Adrenal gland (tissue), 12 donors: ENCODE data around the gene CDNF. TPM values are rescaled to one million over a fixed set of nuclear protein-coding genes. Genes with fewer than 3 reads are reported as not detected.

Experiments used
- DNase-seq, 7 donors: peaks; one replicate each; pipeline ENCODE4 v3.0.0-alpha.2; 2019 to 2020
- H3K27ac ChIP-seq, 5 donors: fragments of 200-600 bp; sonication (generic) in 4 of 5; 1 replicate in 3 of 5; 2 replicates in 2 of 5; pipeline versions ENCODE4 v1.5.1 to v1.8.0; 2016 to 2020; ENCODE audit warnings: mild to moderate bottlenecking in 1 of 5
- H3K27me3 ChIP-seq: fragments of 200-600 bp; 2 replicates; pipeline ENCODE4 v1.8.0; 2021
- H3K36me3 ChIP-seq, 2 donors: fragments of 200-600 bp; replicated peaks in 1 of 2; 1 replicate in 1 of 2; 2 replicates in 1 of 2; pipeline versions ENCODE4 v1.5.1 to v1.8.0; 2018 to 2022
- H3K4me1 ChIP-seq, 2 donors: fragments of 200-600 bp; replicated peaks in 1 of 2; 1 replicate in 1 of 2; 2 replicates in 1 of 2; pipeline versions ENCODE4 v1.5.1 to v1.8.0; 2018 to 2021
- H3K4me3 ChIP-seq, 4 donors: fragments of 200-600 bp; sonication (generic) in 3 of 4; one replicate each; pipeline ENCODE4 v1.5.1; 2016 to 2018
- H3K9me3 ChIP-seq, 3 donors: fragments of 200-600 bp; sonication (generic) in 1 of 3; replicated peaks in 1 of 3; 1 replicate in 2 of 3; 2 replicates in 1 of 3; pipeline versions ENCODE4 v1.5.1 to v1.8.0; 2016 to 2021
- POLR2A ChIP-seq, 2 donors: fragments of 450-650 bp; IDR thresholded peaks; one replicate each; pipeline ENCODE4 v1.6.1; 2017; ENCODE audit warnings: antibody characterized with exemption in 2 of 2, mild to moderate bottlenecking in 2 of 2, moderate library complexity in 1 of 2
- WGBS, 4 donors: extraction: QIAGEN DNeasy Blood & Tissue Kit in 2 of 4; methylation state at CpG; one replicate each; pipeline versions ENCODE4 v1.1.5 to v1.1.7; 2013 to 2017; 5-methylcytosine and 5-hydroxymethylcytosine counted together
- intact Hi-C, 2 donors: fragments of 100-400 bp; cut with DNase I; formaldehyde crosslinking; loops; one replicate each; pipeline versions ENCODE4 v1.14.1 to v1.15.0; 2022 to 2023
- polyA plus RNA-seq, 3 donors: library from polyadenylated mRNA; stranded (reverse); fragments of 200-250 nt in 2 of 3; fragments of 350-450 nt in 1 of 3; fragmentation: Illumina TruSeq in 1 of 3; extraction: RNeasy Lipid Tissue Mini Kit (QIAGEN cat#74804) in 1 of 3; gene quantifications; one replicate each; pipeline ENCODE4 v1.2.3, GENCODE V29; 2013 to 2014
- total RNA-seq, 9 donors: library from RNA; depleted of rRNA in 4 of 9; stranded (reverse); fragments of >200 nt in 4 of 9; fragments of 120-200 nt in 1 of 9; fragmentation: NEBNext Ultra II Directional in 1 of 9; extraction: Animal tissue kit (Norgen Biotek cat#: 25700) in 1 of 9; gene quantifications; one replicate each; pipeline versions ENCODE4 v1.1.0 to v1.2.4, GENCODE V29; 2013 to 2023
- TF ChIP-seq, protein P1 (sequence below), 6 experiments: fragments of 450-650 bp in 4 of 6; fragments of 200-600 bp in 2 of 6; sonication (generic) in 1 of 6; IDR thresholded peaks; 1 replicate in 5 of 6; 2 replicates in 1 of 6; pipeline versions ENCODE4 v1.5.1 to v1.8.0; 2016 to 2021; ENCODE audit warnings: antibody characterized with exemption in 6 of 6, mild to moderate bottlenecking in 2 of 6, moderate library complexity in 1 of 6
- donor health status: healthy with polysubstance abuse.
- donor health status: Bipolar disorder and iron deficiency.
- donor health status: DM: yes; HTN: yes; CAD: no.
- donor health status: DM: no; HTN: no; CAD: no.
- donor health status: DM: no; HTN: no; CAD: no.
- donor health status: DM: yes; HTN: yes; CAD: no.

CDNF gene
- total and polyA plus RNA-seq, 12 donors, result 0.97 to 6.6 (median 3.2) TPM

DNA sequence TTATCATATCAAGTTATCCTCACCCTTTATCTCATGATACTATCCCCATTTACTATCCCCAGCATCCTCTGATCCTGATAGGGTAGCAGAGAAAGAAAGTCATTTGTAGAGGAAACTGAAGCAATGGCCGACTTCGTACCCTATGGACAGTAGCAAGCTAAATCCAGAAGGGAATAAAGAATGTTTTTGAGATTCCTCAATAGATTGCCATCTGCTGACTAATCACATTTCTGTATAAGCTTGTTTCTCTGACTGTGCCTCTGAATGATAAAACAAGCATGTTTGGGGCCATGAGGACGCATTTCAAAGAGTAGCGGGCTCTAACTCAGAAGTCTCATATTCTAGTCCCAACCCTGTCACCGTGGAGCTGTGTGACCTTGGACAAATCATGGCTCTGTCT, 49.9 kb downstream of the CDNF start:
- Histone ChIP-seq H3K36me3 (no peaks in the 10 kb centered on the region), H3K4me3 (no peak overlapping the region), H3K9me3 (no peaks in the 10 kb centered on the region), H3K27me3 (no peaks in the 10 kb centered on the region), H3K4me1 (no peaks in the 10 kb centered on the region), H3K27ac (no peak overlapping the region)
- no peak for TF ChIP-seq POLR2A (IDR thresholded peaks at IDR 0.05)
- TF ChIP-seq, protein P1, sequence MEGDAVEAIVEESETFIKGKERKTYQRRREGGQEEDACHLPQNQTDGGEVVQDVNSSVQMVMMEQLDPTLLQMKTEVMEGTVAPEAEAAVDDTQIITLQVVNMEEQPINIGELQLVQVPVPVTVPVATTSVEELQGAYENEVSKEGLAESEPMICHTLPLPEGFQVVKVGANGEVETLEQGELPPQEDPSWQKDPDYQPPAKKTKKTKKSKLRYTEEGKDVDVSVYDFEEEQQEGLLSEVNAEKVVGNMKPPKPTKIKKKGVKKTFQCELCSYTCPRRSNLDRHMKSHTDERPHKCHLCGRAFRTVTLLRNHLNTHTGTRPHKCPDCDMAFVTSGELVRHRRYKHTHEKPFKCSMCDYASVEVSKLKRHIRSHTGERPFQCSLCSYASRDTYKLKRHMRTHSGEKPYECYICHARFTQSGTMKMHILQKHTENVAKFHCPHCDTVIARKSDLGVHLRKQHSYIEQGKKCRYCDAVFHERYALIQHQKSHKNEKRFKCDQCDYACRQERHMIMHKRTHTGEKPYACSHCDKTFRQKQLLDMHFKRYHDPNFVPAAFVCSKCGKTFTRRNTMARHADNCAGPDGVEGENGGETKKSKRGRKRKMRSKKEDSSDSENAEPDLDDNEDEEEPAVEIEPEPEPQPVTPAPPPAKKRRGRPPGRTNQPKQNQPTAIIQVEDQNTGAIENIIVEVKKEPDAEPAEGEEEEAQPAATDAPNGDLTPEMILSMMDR (IDR thresholded peaks at IDR 0.05), result no peak
- WGBS, 4 donors, result 73 to 84% (median 77%) methylated on average over 5 of the region's 5 CpGs
- DNase-seq, result no peak
- intact Hi-C loops, result no loop called here

DNA sequence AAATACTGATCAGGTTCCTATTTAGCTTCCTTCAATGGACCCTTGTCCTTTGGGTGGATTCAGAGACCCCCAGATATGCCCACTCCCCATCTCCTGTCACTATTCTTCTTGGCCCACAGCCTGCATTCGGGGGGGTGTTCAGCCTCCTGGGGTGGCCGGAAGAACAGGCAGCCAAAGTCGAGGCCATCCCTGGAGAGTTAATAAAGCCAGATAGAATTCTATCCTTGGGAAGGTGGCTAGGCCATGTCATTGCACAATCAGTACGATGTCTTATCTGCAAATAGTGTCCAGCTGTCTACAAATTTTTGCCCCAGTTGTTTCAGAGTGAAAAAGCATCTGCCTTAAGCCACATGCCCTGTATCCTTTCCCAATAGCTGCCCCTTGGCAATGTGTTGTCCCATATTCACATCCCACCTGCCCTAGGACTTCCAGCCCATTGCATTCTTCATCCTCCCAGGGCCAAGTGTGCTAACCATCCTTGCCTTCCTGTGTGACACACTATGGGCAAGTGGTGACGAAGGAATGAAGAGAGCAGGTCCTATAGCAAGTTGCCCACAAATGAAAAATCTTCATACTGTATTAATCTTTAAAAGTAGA, 53.3 kb downstream of the CDNF start:
- peak in 1 of 7 donors; percentile 7 for DNase-seq
- intact Hi-C loops, result no loop called here
- TF ChIP-seq POLR2A (IDR thresholded peaks at IDR 0.05), result no peak
- TF ChIP-seq, protein P1 (IDR thresholded peaks at IDR 0.05), result no peak

DNA sequence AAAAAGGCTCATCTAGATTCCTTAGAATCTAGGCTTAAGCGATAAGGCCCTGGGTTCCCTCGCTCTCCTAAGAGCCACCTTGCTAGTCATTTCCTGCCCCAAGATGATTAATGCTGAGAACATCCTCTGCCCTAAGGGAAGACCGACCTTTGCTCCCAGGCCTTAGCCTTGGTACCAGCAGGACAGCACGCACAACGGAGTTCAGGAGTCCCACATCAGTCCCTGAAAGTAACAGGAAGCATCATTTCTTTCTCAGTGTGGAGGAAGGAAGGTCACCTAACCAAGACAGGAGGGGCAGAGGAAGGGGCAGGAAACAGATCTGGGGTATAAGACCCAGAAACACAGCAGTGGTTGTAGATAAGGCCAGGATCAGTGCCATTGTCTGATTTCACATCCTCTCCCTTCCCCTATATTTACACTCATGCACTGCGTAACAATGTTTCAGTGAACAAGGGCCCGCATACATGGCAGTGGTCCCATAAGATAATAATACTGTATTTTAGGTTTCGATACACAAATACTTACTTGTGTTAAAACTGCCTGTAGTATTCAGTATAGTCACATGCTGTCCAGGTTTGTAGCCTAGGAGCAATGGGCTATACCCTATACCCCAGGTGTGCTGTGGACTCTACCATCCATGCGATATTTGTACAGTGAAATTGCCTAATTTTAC, 55.0 kb downstream of the CDNF start:
- H3K9me3 ChIP-seq, result no peaks in the 10 kb centered on the region
- intact Hi-C loops, result no loop called here
- no peak overlapping the region for H3K27ac ChIP-seq
- H3K36me3 ChIP-seq, result no peaks in the 10 kb centered on the region
- TF ChIP-seq POLR2A (IDR thresholded peaks at IDR 0.05), result no peak
- TF ChIP-seq, protein P1 (IDR thresholded peaks at IDR 0.05), result no peak
- no peak overlapping the region for H3K4me3 ChIP-seq
- no peaks in the 10 kb centered on the region for H3K27me3 ChIP-seq
- 62 to 76% (median 68%) methylated on average over 9 of the region's 9 CpGs for WGBS, 4 donors
- peak in 5 of 7 donors; percentile 15 to 69 (median 25) for DNase-seq
- H3K4me1 ChIP-seq, result no peaks in the 10 kb centered on the region

More for the DNA sequence above, 53.3 kb downstream of the CDNF start:
- no peaks in the 10 kb centered on the region for H3K27me3 ChIP-seq
- H3K9me3 ChIP-seq, result no peaks in the 10 kb centered on the region
- H3K4me1 ChIP-seq, result no peaks in the 10 kb centered on the region
- H3K27ac ChIP-seq, result no peak overlapping the region
- H3K4me3 ChIP-seq, result no peak overlapping the region
- H3K36me3 ChIP-seq, result no peaks in the 10 kb centered on the region
- 56 to 67% (median 62%) methylated on average over 5 of the region's 5 CpGs for WGBS, 4 donors

DNA sequence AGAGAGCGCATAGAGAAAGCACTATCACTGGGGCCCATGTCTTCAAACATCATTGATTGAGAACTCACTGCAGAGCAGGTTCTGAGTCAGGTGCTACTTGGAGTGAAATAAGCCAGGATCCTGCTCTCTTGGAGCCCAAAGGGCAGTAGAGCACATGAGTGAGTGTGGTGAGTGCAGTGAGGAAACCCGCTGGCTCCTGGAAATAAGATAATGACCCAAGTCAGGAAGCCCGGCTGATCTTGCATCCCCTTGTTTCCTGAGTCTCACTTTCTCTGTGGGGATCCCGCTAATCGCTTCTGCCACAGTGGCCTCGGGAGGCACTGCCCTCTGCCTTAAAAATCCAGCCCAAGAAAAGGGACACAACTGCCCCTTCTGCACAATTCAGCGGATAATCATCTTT, 56.1 kb downstream of the CDNF start:
- intact Hi-C loops, result no loop called here
- Histone ChIP-seq H3K9me3 (no peaks in the 10 kb centered on the region), H3K4me3 (no peak overlapping the region), H3K4me1 (no peaks in the 10 kb centered on the region), H3K36me3 (no peaks in the 10 kb centered on the region), H3K27ac (no peak overlapping the region), H3K27me3 (no peaks in the 10 kb centered on the region)
- DNase-seq, result no peak
- 61 to 77% (median 73%) methylated on average over 7 of the region's 7 CpGs for WGBS, 4 donors
- TF ChIP-seq, protein P1 (IDR thresholded peaks at IDR 0.05), result no peak
- TF ChIP-seq POLR2A (IDR thresholded peaks at IDR 0.05), result no peak
